Esophagus (tissue), 2 donors: ENCODE data around the gene GALNTL6. TPM values are rescaled to one million over a fixed set of nuclear protein-coding genes. Genes with fewer than 3 reads are reported as not detected.

Source experiments
- H3K27ac ChIP-seq, 2 donors: one replicate each; pipeline ENCODE4 v1.5.1; 2013; ENCODE audit warnings: low read depth in 2 of 2, mild to moderate bottlenecking in 2 of 2, inconsistent platforms in 1 of 2, low read length in 1 of 2, moderate library complexity in 1 of 2
- H3K27me3 ChIP-seq, 2 donors: one replicate each; pipeline ENCODE4 v1.6.1; 2013; ENCODE audit warnings: low read length in 2 of 2, control low read depth in 1 of 2, mild to moderate bottlenecking in 1 of 2; ENCODE audit not compliant: insufficient read depth in 2 of 2, control insufficient read depth in 1 of 2
- H3K36me3 ChIP-seq, 2 donors: one replicate each; pipeline ENCODE4 v1.6.1; 2013; ENCODE audit warnings: low read length in 1 of 2; ENCODE audit not compliant: control insufficient read depth in 2 of 2, insufficient read depth in 2 of 2
- H3K4me1 ChIP-seq, 2 donors: one replicate each; pipeline ENCODE4 v1.6.1; 2013; ENCODE audit warnings: low read length in 1 of 2; ENCODE audit not compliant: control insufficient read depth in 2 of 2, insufficient read depth in 2 of 2
- H3K4me3 ChIP-seq, 2 donors: one replicate each; pipeline ENCODE4 v1.5.1; 2013; ENCODE audit warnings: low read length in 2 of 2, mild to moderate bottlenecking in 2 of 2, low read depth in 1 of 2, moderate library complexity in 1 of 2
- H3K9me3 ChIP-seq, 2 donors: one replicate each; pipeline ENCODE4 v1.6.1; 2013; ENCODE audit warnings: mild to moderate bottlenecking in 2 of 2, low read depth in 1 of 2, low read length in 1 of 2, moderate library complexity in 1 of 2; ENCODE audit not compliant: control insufficient read depth in 2 of 2, insufficient read depth in 1 of 2
- WGBS, 2 donors: extraction: QIAGEN DNeasy Blood & Tissue Kit; methylation state at CpG; one replicate each; pipeline ENCODE4 v1.1.7; 2013; 5-methylcytosine and 5-hydroxymethylcytosine counted together
- polyA plus RNA-seq, 2 donors: library from polyadenylated mRNA; stranded (reverse); fragments of 200-250 nt; gene quantifications; one replicate each; pipeline ENCODE4 v1.2.3, GENCODE V29; 2013
- donor health status: healthy with polysubstance abuse.
- donor health status: Bipolar disorder and iron deficiency.

The GALNTL6 gene
- polyA plus RNA-seq, 2 donors, result not detected

DNA sequence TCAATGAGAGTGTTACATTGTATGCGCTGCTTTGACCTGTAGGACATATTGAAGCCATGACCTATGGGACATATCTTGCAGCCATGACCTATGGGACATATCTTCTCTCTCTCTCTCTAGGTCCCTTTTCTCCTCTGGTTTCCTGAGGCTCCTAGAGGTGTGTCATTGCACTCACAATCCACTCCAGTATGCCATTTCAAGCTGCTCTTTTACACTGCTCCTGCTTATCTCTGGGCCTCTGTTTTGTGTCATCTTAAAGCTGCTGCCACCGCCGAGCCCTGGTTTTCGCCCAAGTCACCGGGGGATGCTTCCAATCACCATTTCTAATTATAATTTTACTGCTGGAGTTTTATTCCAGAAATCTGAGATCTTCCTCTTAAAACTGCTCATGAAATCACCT, 336.1 kb downstream of the GALNTL6 start:
- no peak overlapping the region for H3K4me3 ChIP-seq
- 73 to 77% methylated on average over 5 of the region's 5 CpGs for WGBS, 2 donors
- no peaks in the 10 kb centered on the region for H3K9me3 ChIP-seq
- H3K36me3 ChIP-seq, result no peaks in the 10 kb centered on the region
- H3K27me3 ChIP-seq, result no peaks in the 10 kb centered on the region
- H3K4me1 ChIP-seq, result no peaks in the 10 kb centered on the region
- H3K27ac ChIP-seq, result no peak overlapping the region

DNA sequence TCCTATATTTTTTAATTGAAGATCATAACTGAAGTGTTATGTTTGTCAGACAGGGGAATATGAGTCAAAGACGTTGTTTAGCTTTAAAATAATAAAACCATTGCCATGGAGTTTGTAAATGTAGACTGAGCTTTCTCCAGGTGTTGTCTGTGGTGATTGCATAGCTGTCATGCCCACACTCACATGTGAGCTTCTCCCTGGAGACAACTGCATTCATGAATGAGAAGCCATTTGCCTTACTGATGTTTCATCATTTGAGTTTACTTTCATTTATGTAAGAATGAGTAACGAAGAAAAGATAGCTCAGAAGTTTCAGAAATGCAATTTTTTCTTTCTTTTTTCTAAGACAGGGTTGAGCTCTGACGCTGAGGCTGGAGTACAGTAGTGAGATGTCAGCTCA, 339.1 kb downstream of the GALNTL6 start:
- 56 to 68% methylated on average over 3 of the region's 3 CpGs for WGBS, 2 donors
- Histone ChIP-seq H3K9me3 (no peaks in the 10 kb centered on the region), H3K4me3 (no peak overlapping the region), H3K4me1 (no peaks in the 10 kb centered on the region), H3K36me3 (no peaks in the 10 kb centered on the region), H3K27ac (no peak overlapping the region), H3K27me3 (no peaks in the 10 kb centered on the region)

DNA sequence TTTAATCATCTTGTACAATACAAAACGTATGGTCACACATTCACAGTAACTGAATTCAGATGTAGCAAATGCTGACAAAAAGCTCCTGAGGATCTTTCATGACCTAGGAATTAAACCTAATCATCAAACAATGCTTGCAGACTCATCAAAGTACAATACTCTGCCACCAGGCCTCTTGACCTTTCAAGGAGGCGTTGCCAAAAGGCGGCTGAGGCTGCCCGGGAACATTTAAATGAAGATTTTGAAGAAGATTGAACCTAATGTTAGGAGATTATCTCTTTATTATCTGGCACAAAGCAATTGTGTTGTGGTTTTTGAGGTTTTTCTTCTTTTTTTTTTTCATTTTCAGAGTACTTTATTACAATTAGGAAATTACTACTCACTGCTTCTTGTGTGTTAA, 340.5 kb downstream of the GALNTL6 start:
- 67 to 76% methylated on average over 4 of the region's 4 CpGs for WGBS, 2 donors
- Histone ChIP-seq H3K27me3 (no peaks in the 10 kb centered on the region), H3K4me1 (no peaks in the 10 kb centered on the region), H3K9me3 (no peaks in the 10 kb centered on the region), H3K36me3 (no peaks in the 10 kb centered on the region), H3K4me3 (no peak overlapping the region), H3K27ac (no peak overlapping the region)

DNA sequence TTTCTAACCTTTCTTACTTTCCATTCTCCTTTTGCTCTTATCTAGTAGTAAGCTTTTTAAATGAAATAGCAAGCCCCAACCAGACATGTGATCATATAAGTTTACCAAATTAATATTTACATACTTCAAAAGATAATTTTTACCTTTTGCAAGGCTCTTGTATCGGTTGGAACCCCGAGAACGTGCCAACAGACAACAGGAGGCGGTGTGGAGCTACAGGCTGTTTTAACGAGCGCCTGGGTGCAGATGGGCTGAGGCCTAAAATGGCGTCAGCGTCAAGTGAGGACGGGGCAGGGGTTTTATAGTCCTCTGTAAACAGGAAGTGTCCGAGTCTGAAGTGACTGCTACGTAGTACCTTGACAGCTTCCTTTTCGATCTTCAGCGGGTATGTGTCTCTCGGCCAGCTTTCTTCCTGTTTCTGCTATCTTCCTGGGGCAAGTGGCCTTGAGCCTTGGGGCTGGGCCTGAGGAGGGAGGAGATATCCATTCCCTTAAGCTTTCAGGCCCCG, 342.7 kb downstream of the GALNTL6 start:
- WGBS, 2 donors, result 85% methylated on average over 15 of the region's 15 CpGs
- Histone ChIP-seq H3K4me3 (no peak overlapping the region), H3K4me1 (no peaks in the 10 kb centered on the region), H3K27ac (no peak overlapping the region), H3K9me3 (no peaks in the 10 kb centered on the region), H3K27me3 (no peaks in the 10 kb centered on the region), H3K36me3 (no peaks in the 10 kb centered on the region)

DNA sequence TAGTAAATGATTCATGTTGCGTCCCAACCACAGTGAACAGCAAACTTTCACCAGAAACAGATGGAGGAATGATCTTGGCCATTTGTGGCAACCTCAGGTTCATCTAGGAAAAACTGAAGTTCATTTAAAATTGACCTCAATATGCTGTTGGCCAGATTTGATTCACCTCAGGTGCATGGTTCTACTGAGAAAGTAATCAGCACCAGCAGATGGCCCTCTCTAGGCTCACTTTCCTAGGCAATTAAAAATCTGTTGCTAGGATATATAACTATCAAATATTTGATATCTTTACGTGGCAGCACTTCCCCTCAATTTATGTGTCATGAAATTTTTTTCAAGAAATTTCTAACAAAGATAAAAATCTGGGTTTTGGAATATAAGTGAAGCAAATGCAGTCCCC, 344.7 kb downstream of the GALNTL6 start:
- no peak overlapping the region for H3K4me3 ChIP-seq
- H3K4me1 ChIP-seq, result no peaks in the 10 kb centered on the region
- no peaks in the 10 kb centered on the region for H3K36me3 ChIP-seq
- H3K9me3 ChIP-seq, result no peaks in the 10 kb centered on the region
- H3K27me3 ChIP-seq, result no peaks in the 10 kb centered on the region
- 54 to 55% methylated on average over 2 of the region's 2 CpGs for WGBS, 2 donors
- H3K27ac ChIP-seq, result no peak overlapping the region

DNA sequence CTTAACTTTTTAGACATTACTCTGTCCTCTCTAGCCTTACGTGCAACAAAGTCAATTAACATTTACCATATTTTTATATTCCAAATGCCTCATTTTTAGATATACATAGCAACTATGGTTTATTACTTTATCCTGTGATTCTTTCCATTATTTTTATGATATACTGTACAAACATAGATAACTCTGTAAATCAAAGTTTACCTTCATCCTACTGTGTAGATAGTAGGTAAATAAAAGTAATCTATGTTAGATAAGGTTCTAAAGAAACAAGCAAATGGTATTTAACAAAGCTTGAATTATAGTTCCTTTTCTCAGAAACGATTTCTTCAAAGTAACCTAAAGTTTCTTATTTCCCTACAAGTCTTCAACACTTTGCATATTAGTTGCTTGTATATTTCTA, 350.0 kb downstream of the GALNTL6 start:
- Histone ChIP-seq H3K4me1 (no peaks in the 10 kb centered on the region), H3K27ac (no peak overlapping the region), H3K9me3 (no peaks in the 10 kb centered on the region), H3K27me3 (no peaks in the 10 kb centered on the region), H3K4me3 (no peak overlapping the region), H3K36me3 (no peaks in the 10 kb centered on the region)
- WGBS, 2 donors, result 46 to 52% methylated on average over 2 of the region's 2 CpGs

DNA sequence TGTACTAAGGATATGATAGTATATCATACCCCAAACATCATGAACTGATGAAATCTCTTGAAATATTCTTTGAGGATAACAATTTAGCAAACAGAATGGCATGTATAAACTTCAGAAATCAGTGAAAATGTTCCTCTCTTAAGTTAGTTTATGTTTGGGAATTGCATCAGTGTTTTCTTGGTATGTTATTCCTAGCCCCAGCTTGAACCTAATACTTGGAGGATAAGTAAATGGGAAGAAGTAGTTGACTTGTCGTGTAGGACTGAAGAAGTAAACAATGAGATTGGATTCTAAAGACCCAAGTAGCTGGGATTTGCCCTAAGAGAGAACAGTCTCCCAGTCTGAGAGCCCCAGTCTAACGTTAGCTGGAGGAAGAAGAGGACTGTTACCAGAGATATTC, 355.7 kb downstream of the GALNTL6 start:
- no peaks in the 10 kb centered on the region for H3K27me3 ChIP-seq
- no peaks in the 10 kb centered on the region for H3K4me1 ChIP-seq
- WGBS, 2 donors, result 58 to 63% methylated on average over 2 of the region's 2 CpGs
- no peak overlapping the region for H3K27ac ChIP-seq
- H3K4me3 ChIP-seq, result no peak overlapping the region
- peaks cover 0 to 3% of the 10 kb centered on the region in 2 donors for H3K9me3 ChIP-seq
- H3K36me3 ChIP-seq, result no peaks in the 10 kb centered on the region

DNA sequence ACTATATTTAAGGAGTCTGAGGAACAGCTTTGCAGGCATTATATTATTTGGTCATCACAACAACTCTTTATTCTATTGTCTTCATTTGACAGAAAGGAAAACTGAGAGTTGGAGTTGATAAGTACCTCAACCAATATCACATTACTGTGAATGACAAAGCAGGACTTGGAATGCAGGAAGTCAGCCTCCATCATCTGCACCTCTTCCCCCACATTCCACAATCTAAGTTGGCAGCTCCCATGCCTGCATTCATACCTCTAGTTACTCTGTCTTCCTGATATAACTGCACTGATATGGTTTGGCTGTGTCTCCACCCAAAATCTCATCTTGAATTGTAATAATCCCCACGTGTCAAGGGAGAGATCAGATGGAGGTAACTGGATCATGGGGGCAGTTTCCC, 356.7 kb downstream of the GALNTL6 start:
- no peaks in the 10 kb centered on the region for H3K27me3 ChIP-seq
- WGBS, 2 donors, result 69 to 77% methylated on average over 1 of the region's 1 CpG
- H3K9me3 ChIP-seq, result peaks cover 0 to 3% of the 10 kb centered on the region in 2 donors
- no peak overlapping the region for H3K27ac ChIP-seq
- H3K4me1 ChIP-seq, result no peaks in the 10 kb centered on the region
- H3K36me3 ChIP-seq, result no peaks in the 10 kb centered on the region
- no peak overlapping the region for H3K4me3 ChIP-seq

DNA sequence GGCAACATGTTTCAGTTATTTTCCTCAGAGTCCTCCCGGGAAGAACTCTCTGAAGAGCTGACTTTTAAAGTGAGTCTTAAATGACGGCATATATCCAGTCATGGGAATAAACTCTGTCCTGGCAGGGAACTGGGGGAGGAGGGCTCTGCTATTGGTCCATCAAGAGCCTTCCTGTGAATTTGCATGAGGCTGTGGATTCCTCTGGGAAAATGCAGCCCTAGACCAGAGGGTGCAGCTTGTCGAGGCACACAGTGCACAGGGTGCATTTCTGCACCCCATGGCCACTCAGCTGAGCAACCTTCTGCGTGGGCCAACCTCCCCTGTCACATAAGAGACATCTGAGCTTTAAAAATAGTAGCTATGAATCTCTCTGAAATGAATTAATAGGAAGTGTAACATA, 360.0 kb downstream of the GALNTL6 start:
- 67 to 71% methylated on average over 4 of the region's 4 CpGs for WGBS, 2 donors
- Histone ChIP-seq H3K27ac (no peak overlapping the region), H3K9me3 (peaks cover 0 to 3% of the 10 kb centered on the region in 2 donors), H3K36me3 (no peaks in the 10 kb centered on the region), H3K4me3 (no peak overlapping the region), H3K4me1 (no peaks in the 10 kb centered on the region), H3K27me3 (no peaks in the 10 kb centered on the region)

DNA sequence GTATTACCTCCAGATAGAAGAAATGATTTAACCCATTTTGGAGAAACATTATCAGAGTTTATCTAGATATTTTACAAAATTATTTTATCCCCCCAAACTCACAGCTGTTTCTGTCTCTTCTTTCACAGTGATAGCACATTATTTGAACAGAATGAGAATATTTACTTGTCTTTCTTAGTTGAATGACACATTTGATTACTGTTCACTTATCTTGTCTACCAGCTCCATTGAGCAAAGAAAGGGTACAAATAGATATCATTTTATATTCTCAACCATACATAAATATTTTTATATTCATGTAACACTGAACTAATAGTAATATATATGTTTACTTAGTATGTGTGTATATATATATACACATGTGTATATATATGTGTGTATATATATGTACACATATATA, 364.2 kb downstream of the GALNTL6 start:
- no peak overlapping the region for H3K27ac ChIP-seq
- H3K4me1 ChIP-seq, result no peaks in the 10 kb centered on the region
- no peaks in the 10 kb centered on the region for H3K36me3 ChIP-seq
- no peaks in the 10 kb centered on the region for H3K27me3 ChIP-seq
- no peak overlapping the region for H3K4me3 ChIP-seq
- H3K9me3 ChIP-seq, result peaks cover 0 to 3% of the 10 kb centered on the region in 2 donors
